ENCODE data around the gene RAB3D.

DNA sequence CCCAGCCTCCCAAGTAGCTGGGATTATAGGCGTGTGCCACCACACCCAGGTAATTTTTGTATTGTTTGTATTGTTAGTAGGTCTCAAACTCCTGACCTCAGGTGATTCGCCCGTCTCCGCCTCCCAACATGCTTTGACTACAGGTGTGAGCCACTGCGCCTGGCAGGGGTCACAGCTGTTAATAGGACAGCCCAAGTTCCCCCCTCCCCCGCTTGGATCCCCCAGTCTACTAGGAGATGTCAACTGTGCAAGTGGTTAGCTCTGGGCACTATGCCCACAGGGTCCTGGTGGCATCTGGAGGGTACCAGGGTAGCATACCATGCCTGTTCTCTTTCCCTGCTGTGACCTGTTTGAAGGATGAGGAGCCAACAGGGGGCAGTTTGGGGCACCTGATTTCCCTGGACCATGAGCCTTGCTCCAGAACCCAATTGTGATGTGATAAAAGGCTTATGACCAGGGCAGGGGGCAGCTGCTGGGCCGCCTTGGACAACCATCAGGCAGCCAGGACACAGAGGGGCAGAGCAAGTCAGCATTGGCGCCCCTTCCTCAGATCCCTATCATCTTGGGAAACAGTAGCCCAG is 43.7 kb downstream of the RAB3D start, which contains the start of gene TSPAN16:
- TF ChIP-seq, protein P1, sequence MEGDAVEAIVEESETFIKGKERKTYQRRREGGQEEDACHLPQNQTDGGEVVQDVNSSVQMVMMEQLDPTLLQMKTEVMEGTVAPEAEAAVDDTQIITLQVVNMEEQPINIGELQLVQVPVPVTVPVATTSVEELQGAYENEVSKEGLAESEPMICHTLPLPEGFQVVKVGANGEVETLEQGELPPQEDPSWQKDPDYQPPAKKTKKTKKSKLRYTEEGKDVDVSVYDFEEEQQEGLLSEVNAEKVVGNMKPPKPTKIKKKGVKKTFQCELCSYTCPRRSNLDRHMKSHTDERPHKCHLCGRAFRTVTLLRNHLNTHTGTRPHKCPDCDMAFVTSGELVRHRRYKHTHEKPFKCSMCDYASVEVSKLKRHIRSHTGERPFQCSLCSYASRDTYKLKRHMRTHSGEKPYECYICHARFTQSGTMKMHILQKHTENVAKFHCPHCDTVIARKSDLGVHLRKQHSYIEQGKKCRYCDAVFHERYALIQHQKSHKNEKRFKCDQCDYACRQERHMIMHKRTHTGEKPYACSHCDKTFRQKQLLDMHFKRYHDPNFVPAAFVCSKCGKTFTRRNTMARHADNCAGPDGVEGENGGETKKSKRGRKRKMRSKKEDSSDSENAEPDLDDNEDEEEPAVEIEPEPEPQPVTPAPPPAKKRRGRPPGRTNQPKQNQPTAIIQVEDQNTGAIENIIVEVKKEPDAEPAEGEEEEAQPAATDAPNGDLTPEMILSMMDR (conservative IDR thresholded peaks at IDR 0.05 in 1 of 2, IDR thresholded peaks at IDR 0.05 in 1 of 2; ENCODE audit: extremely low read depth in 1 of 2, insufficient read depth in 1 of 2, low read depth in 1 of 2, low read length in 2 of 2): peak in 1 of 2 donors; percentile 25
- TF ChIP-seq EZH2 (IDR thresholded peaks at IDR 0.05; ENCODE audit: borderline replicate concordance, low read length): no peak

Measured in mammary epithelial cell (primary cell).